ENCODE data around the gene ADPRM.

ADPRM gene

GRCh38 chr17:10738521-10739258, 41.3 kb downstream of the ADPRM start:
- no peak overlapping the region for H3K4me3 ChIP-seq (ENCODE audit: low read depth, low read length)

GRCh38 chr17:10739386-10739785, 42.0 kb downstream of the ADPRM start:
- no peak overlapping the region for H3K4me3 ChIP-seq (ENCODE audit: low read depth, low read length)

- H3K4me3 ChIP-seq (ENCODE audit: low read depth, low read length) = no peak overlapping the region
Observed at GRCh38 chr17:10741416-10742135, 44.2 kb downstream of the ADPRM start.

GRCh38 chr17:10742431-10742830, 45.0 kb downstream of the ADPRM start:
- no peak overlapping the region for H3K4me3 ChIP-seq (ENCODE audit: low read depth, low read length)

GRCh38 chr17:10743316-10744009, 46.1 kb downstream of the ADPRM start:
- no peak overlapping the region for H3K4me3 ChIP-seq (ENCODE audit: low read depth, low read length)

- no peak overlapping the region for H3K4me3 ChIP-seq (ENCODE audit: low read depth, low read length)
Observed at GRCh38 chr17:10744501-10745000, 47.2 kb downstream of the ADPRM start.

- no peak overlapping the region for H3K4me3 ChIP-seq (ENCODE audit: low read depth, low read length)
Observed at GRCh38 chr17:10745231-10745630, 47.8 kb downstream of the ADPRM start.

GRCh38 chr17:10748531-10749181, 51.3 kb downstream of the ADPRM start:
- no peak overlapping the region for H3K4me3 ChIP-seq (ENCODE audit: low read depth, low read length)

GRCh38 chr17:10750210-10750609, 52.8 kb downstream of the ADPRM start:
- H3K4me3 ChIP-seq (ENCODE audit: low read depth, low read length) = no peak overlapping the region

GRCh38 chr17:10751563-10751962, 54.2 kb downstream of the ADPRM start:
- no peak overlapping the region for H3K4me3 ChIP-seq (ENCODE audit: low read depth, low read length)

GRCh38 chr17:10752696-10753095, 55.3 kb downstream of the ADPRM start:
- no peak overlapping the region for H3K4me3 ChIP-seq (ENCODE audit: low read depth, low read length)

- no peak overlapping the region for H3K4me3 ChIP-seq (ENCODE audit: low read depth, low read length)
Observed at GRCh38 chr17:10754109-10754508, 56.7 kb downstream of the ADPRM start.

- H3K4me3 ChIP-seq (ENCODE audit: low read depth, low read length) = peak overlapping the region; percentile 1
Observed at GRCh38 chr17:10754861-10755591, 57.6 kb downstream of the ADPRM start.

- no peak overlapping the region for H3K4me3 ChIP-seq (ENCODE audit: low read depth, low read length)
Observed at GRCh38 chr17:10755592-10756127, 58.3 kb downstream of the ADPRM start.

GRCh38 chr17:10756185-10756584, 58.8 kb downstream of the ADPRM start:
- no peak overlapping the region for H3K4me3 ChIP-seq (ENCODE audit: low read depth, low read length)

- H3K4me3 ChIP-seq (ENCODE audit: low read depth, low read length) = no peak overlapping the region
Observed at GRCh38 chr17:10756619-10757018, 59.2 kb downstream of the ADPRM start.

- no peak overlapping the region for H3K4me3 ChIP-seq (ENCODE audit: low read depth, low read length)
Observed at GRCh38 chr17:10757067-10757466, 59.7 kb downstream of the ADPRM start.

- no peak overlapping the region for H3K4me3 ChIP-seq (ENCODE audit: low read depth, low read length)
Observed at GRCh38 chr17:10757647-10758046, 60.3 kb downstream of the ADPRM start.

GRCh38 chr17:10758062-10758461, 60.7 kb downstream of the ADPRM start:
- no peak overlapping the region for H3K4me3 ChIP-seq (ENCODE audit: low read depth, low read length)

All from iPS-11a (cell line).